ENCODE data around the gene NOL4L. TPM values are rescaled to one million over a fixed set of nuclear protein-coding genes. Genes with fewer than 3 reads are reported as not detected.
A peak's percentile ranks its signal among the peaks of the same experiment; 100 is the strongest.

The NOL4L gene
- total RNA-seq, result 10 to 100 TPM in 1 of 10 donors, 1 to 10 TPM in 9; 4.4 to 10.1 (median 6.0) TPM
- polyA plus RNA-seq, result 1 to 10 TPM; 1.5 to 4.6 TPM
- long read RNA-seq, donor 1, full-length matches to known transcripts, result 1 of 5 reads
- long read RNA-seq, donor 1, partial matches to known transcripts, result 0 of 5 reads
- long read RNA-seq, donor 1, other reads (novel, unspliced or antisense), result 4 of 5 reads
- long read RNA-seq, donor 2, partial matches to known transcripts, result 0 of 3 reads
- long read RNA-seq, donor 2, other reads (novel, unspliced or antisense), result 2 of 3 reads
- long read RNA-seq, donor 3, full-length matches to known transcripts, result 1 of 16 reads
- long read RNA-seq, donor 3, partial matches to known transcripts, result 0 of 16 reads
- long read RNA-seq, donor 3, other reads (novel, unspliced or antisense), result 15 of 16 reads

- Histone ChIP-seq H3K36me3 (no peaks in the 10 kb centered on the region), H3K4me1 (peaks cover 0 to 30% (median 4%) of the 10 kb centered on the region in 9 donors), H3K27me3 (peaks cover 0 to 44% (median 21%) of the 10 kb centered on the region in 7 donors), H3K27ac (peak within 1 kb of the TSS in 4 of 10 donors; percentile 30 to 73 (median 64)), H3K9me3 (no peaks in the 10 kb centered on the region), H3K4me3 (peak within 1 kb of the TSS; percentile 35 to 71 (median 66))
- peak in 1 of 2 donors; percentile 34 for DNase-seq
- WGBS, 2 donors, result 1% methylated on average over 16 to 75 of the region's 80 CpGs
- ATAC-seq, result peak in 2 of 8 donors; percentile 6 to 13
- TF ChIP-seq, protein P1, sequence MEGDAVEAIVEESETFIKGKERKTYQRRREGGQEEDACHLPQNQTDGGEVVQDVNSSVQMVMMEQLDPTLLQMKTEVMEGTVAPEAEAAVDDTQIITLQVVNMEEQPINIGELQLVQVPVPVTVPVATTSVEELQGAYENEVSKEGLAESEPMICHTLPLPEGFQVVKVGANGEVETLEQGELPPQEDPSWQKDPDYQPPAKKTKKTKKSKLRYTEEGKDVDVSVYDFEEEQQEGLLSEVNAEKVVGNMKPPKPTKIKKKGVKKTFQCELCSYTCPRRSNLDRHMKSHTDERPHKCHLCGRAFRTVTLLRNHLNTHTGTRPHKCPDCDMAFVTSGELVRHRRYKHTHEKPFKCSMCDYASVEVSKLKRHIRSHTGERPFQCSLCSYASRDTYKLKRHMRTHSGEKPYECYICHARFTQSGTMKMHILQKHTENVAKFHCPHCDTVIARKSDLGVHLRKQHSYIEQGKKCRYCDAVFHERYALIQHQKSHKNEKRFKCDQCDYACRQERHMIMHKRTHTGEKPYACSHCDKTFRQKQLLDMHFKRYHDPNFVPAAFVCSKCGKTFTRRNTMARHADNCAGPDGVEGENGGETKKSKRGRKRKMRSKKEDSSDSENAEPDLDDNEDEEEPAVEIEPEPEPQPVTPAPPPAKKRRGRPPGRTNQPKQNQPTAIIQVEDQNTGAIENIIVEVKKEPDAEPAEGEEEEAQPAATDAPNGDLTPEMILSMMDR (IDR thresholded peaks at IDR 0.05), result no peak
- intact Hi-C loops (cut with DNase I), result loop anchor here in 2 of 10 donors (5.0 to 10.0 kb wide), 2 partner anchors 50 to 63 kb away; no protein-coding TSS in a partner anchor
These were observed at the start of gene NOL4L for GRCh38 chr20:32585011-32585585. NOL4L (minus strand) TSS chr20:32585333; CDS start chr20:32584890, 443 bp downstream.

- ATAC-seq (no peak), DNase-seq (no peak)
- Histone ChIP-seq H3K27me3 (peaks cover 0 to 3% (median 0%) of the 10 kb centered on the region in 7 donors), H3K4me3 (no peak overlapping the region), H3K27ac (no peak overlapping the region), H3K9me3 (no peaks in the 10 kb centered on the region), H3K4me1 (peaks cover 0 to 3% (median 0%) of the 10 kb centered on the region in 9 donors), H3K36me3 (no peaks in the 10 kb centered on the region)
- TF ChIP-seq, protein P1 (IDR thresholded peaks at IDR 0.05), result no peak
- 70 to 72% methylated on average over 19 of the region's 19 CpGs for WGBS, 2 donors
- intact Hi-C loops (cut with DNase I), result no loop called here
These were observed 49.1 kb upstream of the NOL4L start for GRCh38 chr20:32634041-32634805.

DNA sequence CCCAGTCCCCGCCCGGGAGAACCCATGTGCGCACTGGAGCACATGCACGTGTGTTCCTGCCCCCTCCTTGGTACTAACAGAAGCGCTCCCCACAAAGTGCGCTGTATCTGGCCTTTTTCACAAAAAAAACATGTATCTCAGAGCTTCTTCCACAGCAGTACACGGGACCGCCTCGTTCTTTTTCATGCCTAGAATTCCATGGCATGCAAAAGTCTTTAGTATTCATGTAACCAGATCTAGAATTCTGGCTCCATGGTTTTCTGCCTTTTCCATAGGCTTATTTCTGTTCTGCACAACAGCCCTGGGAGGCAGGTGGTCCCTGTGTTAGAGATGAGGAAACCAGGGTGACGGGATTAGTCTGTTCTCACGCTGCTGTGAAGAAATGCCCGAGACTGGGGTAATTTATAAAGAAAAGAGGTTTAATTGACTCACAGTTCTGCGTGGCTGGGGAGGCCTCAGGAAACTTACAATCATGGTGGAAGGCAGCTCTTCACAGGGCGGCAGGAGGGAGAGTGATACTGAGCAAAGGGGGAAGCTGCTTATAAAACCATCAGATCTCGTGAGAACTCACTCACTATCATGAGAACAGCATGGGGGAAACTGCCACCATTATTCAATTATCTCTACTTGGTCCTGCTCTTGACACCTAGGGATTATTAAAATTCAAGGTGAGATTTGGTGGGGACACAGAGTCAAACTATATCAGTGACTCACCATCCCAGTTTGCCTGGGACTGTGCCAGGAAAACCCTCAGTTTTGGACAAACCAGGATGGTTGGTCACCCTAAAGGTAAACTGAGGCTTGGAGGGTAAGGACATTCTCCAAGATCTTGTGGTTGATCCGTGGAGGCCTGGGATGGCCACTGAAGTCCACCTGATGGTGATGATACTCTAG lies 47.6 kb upstream of the NOL4L start:
- WGBS, 2 donors, result 89% methylated on average over 16 of the region's 16 CpGs
- no peaks in the 10 kb centered on the region for H3K9me3 ChIP-seq
- peaks cover 0 to 6% (median 0%) of the 10 kb centered on the region in 7 donors for H3K27me3 ChIP-seq
- no peak for DNase-seq
- intact Hi-C loops (cut with DNase I), result no loop called here
- ATAC-seq, result no peak
- H3K27ac ChIP-seq, result no peak overlapping the region
- no peak overlapping the region for H3K4me3 ChIP-seq
- no peaks in the 10 kb centered on the region for H3K36me3 ChIP-seq
- H3K4me1 ChIP-seq, result peaks cover 0 to 6% (median 5%) of the 10 kb centered on the region in 9 donors
- TF ChIP-seq, protein P1 (IDR thresholded peaks at IDR 0.05), result no peak
